HCT116 (cell line): ENCODE results near the gene C16orf95.

Experiments used
- CEBPB ChIP-seq: IDR thresholded peaks from 2 replicates; pipeline ENCODE4 v1.6.1; 2012; ENCODE audit warnings: low read depth
- ELF1 ChIP-seq: IDR thresholded peaks from 2 replicates; pipeline ENCODE4 v1.6.1; 2012; ENCODE audit warnings: low read depth, borderline replicate concordance
- EZH2 ChIP-seq: fragments of 200-600 bp; sonication (generic); IDR thresholded peaks from 2 replicates; pipeline ENCODE4 v1.6.1; 2017; ENCODE audit warnings: antibody characterized with exemption, mixed run types
- EZH2phosphoT487 ChIP-seq: fragments of 200-600 bp; IDR thresholded peaks from 2 replicates; pipeline ENCODE4 v1.6.1; 2018; ENCODE audit warnings: antibody characterized with exemption, borderline replicate concordance
- POLR2A ChIP-seq: IDR thresholded peaks from 2 replicates; pipeline ENCODE4 v1.7.0; 2011; ENCODE audit warnings: borderline replicate concordance; ENCODE audit not compliant: insufficient read depth, insufficient read length; ENCODE audit errors: extremely low read depth
- POLR2AphosphoS5 ChIP-seq: IDR thresholded peaks from 2 replicates; pipeline ENCODE4 v1.6.1; 2011; ENCODE audit warnings: mild to moderate bottlenecking, low read depth, low read length, moderate library complexity
- RAD21 ChIP-seq: IDR thresholded peaks from 2 replicates; pipeline ENCODE4 v1.6.1; 2012; ENCODE audit warnings: low read depth, mild to moderate bottlenecking
- ZNF274 ChIP-seq: fragments of 200-500 bp; sonication (Bioruptor generic); IDR thresholded peaks from 2 replicates; pipeline ENCODE4 v1.6.1; 2014; ENCODE audit warnings: mild to moderate bottlenecking, low read depth, low read length, inconsistent platforms
- TF ChIP-seq, protein P1 (sequence below), 3 experiments: fragments of 200-600 bp in 1 of 3; sonication (generic) in 1 of 3; IDR thresholded peaks in 2 of 3; conservative IDR thresholded peaks in 1 of 3; 2 replicates each; pipeline ENCODE4 v1.5.1; 2012 to 2017; ENCODE audit warnings: low read depth in 2 of 3, low read length in 2 of 3, antibody characterized with exemption in 1 of 3, borderline replicate concordance in 1 of 3, control low read depth in 1 of 3, mild to moderate bottlenecking in 1 of 3, mixed read lengths in 1 of 3, mixed run types in 1 of 3, moderate library complexity in 1 of 3; ENCODE audit not compliant: insufficient read depth in 1 of 3

DNA sequence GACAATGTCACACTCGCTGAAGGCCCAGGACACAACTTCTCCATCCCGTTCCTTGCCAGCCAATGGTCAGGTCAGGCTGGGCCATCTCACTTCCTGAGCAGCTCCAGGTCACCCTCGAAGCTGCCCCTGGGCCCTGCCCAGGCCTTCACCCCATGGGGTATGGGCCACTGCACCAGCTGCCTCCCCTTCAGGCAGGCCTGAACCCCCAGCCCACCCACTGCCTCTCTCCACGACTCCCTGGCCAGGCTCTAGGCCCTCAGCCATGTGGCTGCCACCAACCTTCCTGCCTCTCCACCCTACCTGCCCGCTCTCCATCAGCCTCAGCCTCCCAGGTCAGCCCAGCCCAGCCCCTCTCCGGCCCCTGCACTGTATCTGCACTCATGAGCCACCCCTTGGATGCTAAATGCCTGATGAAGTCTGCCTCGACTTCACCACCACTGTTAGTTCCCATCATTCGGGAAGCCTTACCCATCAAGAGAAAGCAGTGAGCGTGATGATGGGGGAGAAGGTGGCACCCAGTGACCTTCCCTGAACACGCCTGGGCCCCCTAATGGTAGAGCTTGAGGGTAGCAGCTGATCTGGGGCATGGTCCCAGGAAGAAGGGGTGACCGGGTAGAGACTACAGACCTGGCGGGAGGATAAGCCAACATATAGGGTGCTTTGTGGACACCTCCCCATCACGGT, 30.9 kb upstream of the C16orf95 start:
- TF ChIP-seq, protein P1, sequence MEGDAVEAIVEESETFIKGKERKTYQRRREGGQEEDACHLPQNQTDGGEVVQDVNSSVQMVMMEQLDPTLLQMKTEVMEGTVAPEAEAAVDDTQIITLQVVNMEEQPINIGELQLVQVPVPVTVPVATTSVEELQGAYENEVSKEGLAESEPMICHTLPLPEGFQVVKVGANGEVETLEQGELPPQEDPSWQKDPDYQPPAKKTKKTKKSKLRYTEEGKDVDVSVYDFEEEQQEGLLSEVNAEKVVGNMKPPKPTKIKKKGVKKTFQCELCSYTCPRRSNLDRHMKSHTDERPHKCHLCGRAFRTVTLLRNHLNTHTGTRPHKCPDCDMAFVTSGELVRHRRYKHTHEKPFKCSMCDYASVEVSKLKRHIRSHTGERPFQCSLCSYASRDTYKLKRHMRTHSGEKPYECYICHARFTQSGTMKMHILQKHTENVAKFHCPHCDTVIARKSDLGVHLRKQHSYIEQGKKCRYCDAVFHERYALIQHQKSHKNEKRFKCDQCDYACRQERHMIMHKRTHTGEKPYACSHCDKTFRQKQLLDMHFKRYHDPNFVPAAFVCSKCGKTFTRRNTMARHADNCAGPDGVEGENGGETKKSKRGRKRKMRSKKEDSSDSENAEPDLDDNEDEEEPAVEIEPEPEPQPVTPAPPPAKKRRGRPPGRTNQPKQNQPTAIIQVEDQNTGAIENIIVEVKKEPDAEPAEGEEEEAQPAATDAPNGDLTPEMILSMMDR (IDR thresholded peaks at IDR 0.05 in 2 of 3, conservative IDR thresholded peaks at IDR 0.05 in 1 of 3; ENCODE audit: borderline replicate concordance in 1 of 3, insufficient read depth in 1 of 3, low read depth in 2 of 3, low read length in 2 of 3) = peak in 2 of 3 experiments; percentile 26 to 29; a peak in 1 of 6 replicates
- TF ChIP-seq POLR2A = no peak
- no peak for TF ChIP-seq CEBPB
- TF ChIP-seq EZH2phosphoT487 = no peak
- no peak for TF ChIP-seq RAD21
- no peak for TF ChIP-seq ELF1
- TF ChIP-seq POLR2AphosphoS5 = no peak
- TF ChIP-seq EZH2 = no peak
- no peak for TF ChIP-seq ZNF274
